ENCODE data around the gene ZNF669. TPM values are rescaled to one million over a fixed set of nuclear protein-coding genes. Genes with fewer than 3 reads are reported as not detected.

The ZNF669 gene
- total RNA-seq (2014; rRNA removed; shearing (Covaris generic)) (21.7 and 25.4 TPM in 2 replicates), polyA plus RNA-seq (2016; fragmentation: Nextera tagmentation; extraction: Ambion mirVana) (11.5 and 13.7 TPM in 2 replicates)
- long read RNA-seq, transcript ZNF669-204 (4 exons, 1,718 nt): major isoform, 8 of 9 reads
- long read RNA-seq, partial matches to known transcripts: 0 of 9 reads
- long read RNA-seq, other reads (novel, unspliced or antisense): 1 of 9 reads

GRCh38 chr1:247103859-247104591 lies at the start of gene ZNF669:
Gene ZNF669, minus strand, starts transcription at chr1:247104356. Its CDS starts 157 bp downstream, at chr1:247104199.
- Histone ChIP-seq H3K4me3 (peak within 1 kb of the TSS; percentile 89), H3K79me2 (replicated peaks; ENCODE audit: insufficient read depth) (peaks cover 48% of the 10 kb centered on the region), H3F3A (replicated peaks; ENCODE audit: low read depth) (peaks cover 11% of the 10 kb centered on the region), H3K4me2 (peak within 1 kb of the TSS; percentile 86), H2AFZ (peak within 1 kb of the TSS; percentile 95; the same call in 1 of the 2 replicates), H3K27ac (ENCODE audit: low read depth) (peak within 1 kb of the TSS; percentile 98), H3K4me1 (ENCODE audit: insufficient read depth) (peaks cover 28% of the 10 kb centered on the region), H3K27me3 (ENCODE audit: insufficient read depth) (peaks cover 2% of the 10 kb centered on the region; the same call in 1 of the 2 replicates), H4K20me1 (replicated peaks; ENCODE audit: insufficient read depth) (peaks cover 24% of the 10 kb centered on the region), H3K9me2 (ENCODE audit: insufficient read depth) (no peaks in the 10 kb centered on the region; the same call in 1 of the 2 replicates), H3K36me3 (ENCODE audit: insufficient read depth) (peaks cover 23% of the 10 kb centered on the region)
- Mint-ChIP-seq H3K27ac (peak within 1 kb of the TSS; percentile 98), H3K9me3 (peaks cover 20% of the 10 kb centered on the region), H3K4me3 (peak within 1 kb of the TSS; percentile 96), H3K4me1 (peaks cover 24% of the 10 kb centered on the region), H3K36me3 (ENCODE audit: low read depth) (peaks cover 44% of the 10 kb centered on the region), H3K27me3 (ENCODE audit: insufficient read depth, low read depth, poor library complexity) (peaks cover 10% of the 10 kb centered on the region)
- peak; percentile 95 for ATAC-seq
- peak; percentile 99 for DNase-seq (ENCODE audit: low spot score)
- no peak for TF ChIP-seq ZNF114 (CRISPR knock-in tag; IDR thresholded peaks at IDR 0.05)
- TF ChIP-seq POLR2AphosphoS5 (IDR thresholded peaks at IDR 0.05; ENCODE audit: low read depth): peak; percentile 93
- TF ChIP-seq CREB1 (CRISPR knock-in tag; IDR thresholded peaks at IDR 0.05; ENCODE audit: low read depth): peak; percentile 83
- peak; percentile 39; the same call in 1 of the 2 replicates for TF ChIP-seq ETS1 (IDR thresholded peaks at IDR 0.05)

- Histone ChIP-seq H3K4me3 (no peak overlapping the region), H3K9me2 (ENCODE audit: insufficient read depth) (no peaks in the 10 kb centered on the region), H3K27ac (ENCODE audit: low read depth) (no peak overlapping the region), H2AFZ (no peak overlapping the region), H4K20me1 (replicated peaks; ENCODE audit: insufficient read depth) (peaks cover 19% of the 10 kb centered on the region), H3F3A (replicated peaks; ENCODE audit: low read depth) (0 out of 2 replicates have a peak, but pooled peaks cover 2% of the 10 kb centered on the region), H3K36me3 (ENCODE audit: insufficient read depth) (peaks cover 8% of the 10 kb centered on the region), H3K27me3 (ENCODE audit: insufficient read depth) (no peaks in the 10 kb centered on the region), H3K4me2 (no peak overlapping the region), H3K4me1 (ENCODE audit: insufficient read depth) (no peaks in the 10 kb centered on the region), H3K79me2 (replicated peaks; ENCODE audit: insufficient read depth) (peaks cover 50% of the 10 kb centered on the region)
- no peak for DNase-seq (ENCODE audit: low spot score)
- Mint-ChIP-seq H3K27me3 (ENCODE audit: insufficient read depth, low read depth, poor library complexity) (peaks cover 2% of the 10 kb centered on the region), H3K27ac (no peak overlapping the region), H3K4me1 (peaks cover 2% of the 10 kb centered on the region; the same call in 2 of the 3 replicates), H3K36me3 (ENCODE audit: low read depth) (peaks cover 90% of the 10 kb centered on the region), H3K9me3 (peaks cover 67% of the 10 kb centered on the region), H3K4me3 (no peak overlapping the region)
- no peak for ATAC-seq
- TF ChIP-seq ZNF114 (CRISPR knock-in tag; IDR thresholded peaks at IDR 0.05) (no peak), ETS1 (IDR thresholded peaks at IDR 0.05) (no peak), JUNB (IDR thresholded peaks at IDR 0.05; ENCODE audit: unreplicated experiment) (no peak), ZNF331 (CRISPR knock-in tag; IDR thresholded peaks at IDR 0.05; ENCODE audit: low read depth) (no peak), ZNF462 (CRISPR knock-in tag; IDR thresholded peaks at IDR 0.05) (no peak)
Measured at GRCh38 chr1:247147781-247148180, 43.6 kb upstream of the ZNF669 start.
